Medulla oblongata (tissue), 1 donor: ENCODE data around the gene NAT14.
"Not testable (repeated sequence)": the region's sequence is repeated elsewhere in the genome, so short reads cannot be mapped to it uniquely, and the experiment has no call there.

Experiments used
- DNase-seq: peaks from one replicate; pipeline ENCODE4 v3.0.0-alpha.2; 2015; ENCODE audit errors: extremely low spot score

The NAT14 gene

GRCh38 chr19:55503157-55503501 is 18.1 kb downstream of the NAT14 start:
- DNase-seq, result no peak

- peak; percentile 96 for DNase-seq
Observed at GRCh38 chr19:55503502-55504251, 18.7 kb downstream of the NAT14 start.

- no peak for DNase-seq
Observed at GRCh38 chr19:55504252-55504603, 19.2 kb downstream of the NAT14 start.

- DNase-seq, result no peak
Observed at GRCh38 chr19:55504981-55505380, 20.0 kb downstream of the NAT14 start.

- no peak for DNase-seq
Observed at GRCh38 chr19:55508120-55508519, 23.1 kb downstream of the NAT14 start.

GRCh38 chr19:55516878-55517620 is 32.1 kb downstream of the NAT14 start:
- peak; percentile 97 for DNase-seq

- no peak for DNase-seq
Observed at GRCh38 chr19:55519451-55520311, 34.7 kb downstream of the NAT14 start.

GRCh38 chr19:55520691-55521292 is 35.8 kb downstream of the NAT14 start:
- DNase-seq, result no peak

GRCh38 chr19:55525289-55526101 is 40.5 kb downstream of the NAT14 start:
- no peak for DNase-seq

- peak; percentile 18 for DNase-seq
Observed at GRCh38 chr19:55526216-55527196, 41.5 kb downstream of the NAT14 start.

GRCh38 chr19:55527197-55528029 is 42.4 kb downstream of the NAT14 start:
- no peak for DNase-seq

GRCh38 chr19:55528030-55528803 is 43.2 kb downstream of the NAT14 start:
- DNase-seq, result no peak

GRCh38 chr19:55529636-55530234 is 44.7 kb downstream of the NAT14 start:
- no peak for DNase-seq

GRCh38 chr19:55530996-55531395 is 46.0 kb downstream of the NAT14 start:
- no peak for DNase-seq

- not testable (repeated sequence) for DNase-seq
Observed at GRCh38 chr19:55534280-55534679, 49.3 kb downstream of the NAT14 start.

GRCh38 chr19:55535173-55535964 is 50.4 kb downstream of the NAT14 start:
- DNase-seq, result no peak

GRCh38 chr19:55535965-55536350 is 51.0 kb downstream of the NAT14 start:
- no peak for DNase-seq
